ENCODE results near the gene CAPN9. TPM values are rescaled to one million over a fixed set of nuclear protein-coding genes. Genes with fewer than 3 reads are reported as not detected.

Gene CAPN9
- total RNA-seq, 6 experiments from 2014 or later, result not detected

DNA sequence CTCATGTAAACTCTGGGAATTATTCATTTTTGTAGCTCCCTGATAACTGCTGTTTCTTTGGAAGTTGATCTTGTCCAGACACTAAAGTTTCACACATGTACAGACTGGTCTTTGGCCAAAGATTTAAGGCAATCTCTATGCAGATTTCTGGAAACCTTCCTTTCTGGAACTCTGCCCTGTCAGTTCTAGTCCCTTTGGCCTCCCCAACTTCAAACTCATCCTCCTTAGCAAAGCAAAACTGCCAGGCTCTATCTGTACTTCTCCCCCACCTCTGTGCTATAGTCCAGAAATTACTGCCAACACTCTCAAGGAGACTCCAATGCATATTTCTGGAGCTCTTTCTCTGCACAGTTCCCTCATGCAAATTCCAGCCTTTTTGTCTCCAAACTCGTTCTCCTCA lies 84.6 kb downstream of the CAPN9 start:
- no peak for DNase-seq
- TF ChIP-seq, protein P1, sequence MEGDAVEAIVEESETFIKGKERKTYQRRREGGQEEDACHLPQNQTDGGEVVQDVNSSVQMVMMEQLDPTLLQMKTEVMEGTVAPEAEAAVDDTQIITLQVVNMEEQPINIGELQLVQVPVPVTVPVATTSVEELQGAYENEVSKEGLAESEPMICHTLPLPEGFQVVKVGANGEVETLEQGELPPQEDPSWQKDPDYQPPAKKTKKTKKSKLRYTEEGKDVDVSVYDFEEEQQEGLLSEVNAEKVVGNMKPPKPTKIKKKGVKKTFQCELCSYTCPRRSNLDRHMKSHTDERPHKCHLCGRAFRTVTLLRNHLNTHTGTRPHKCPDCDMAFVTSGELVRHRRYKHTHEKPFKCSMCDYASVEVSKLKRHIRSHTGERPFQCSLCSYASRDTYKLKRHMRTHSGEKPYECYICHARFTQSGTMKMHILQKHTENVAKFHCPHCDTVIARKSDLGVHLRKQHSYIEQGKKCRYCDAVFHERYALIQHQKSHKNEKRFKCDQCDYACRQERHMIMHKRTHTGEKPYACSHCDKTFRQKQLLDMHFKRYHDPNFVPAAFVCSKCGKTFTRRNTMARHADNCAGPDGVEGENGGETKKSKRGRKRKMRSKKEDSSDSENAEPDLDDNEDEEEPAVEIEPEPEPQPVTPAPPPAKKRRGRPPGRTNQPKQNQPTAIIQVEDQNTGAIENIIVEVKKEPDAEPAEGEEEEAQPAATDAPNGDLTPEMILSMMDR (IDR thresholded peaks at IDR 0.05), result no peak
- Mint-ChIP-seq H3K9me3 (no peaks in the 10 kb centered on the region), H3K4me1 (ENCODE audit: low read depth) (peaks cover 41% of the 10 kb centered on the region), H3K4me3 (no peak overlapping the region), H3K27ac (peak overlapping the region; percentile 24; the same call in 1 of the 2 replicates), H3K27me3 (ENCODE audit: insufficient read depth) (peaks cover 5% of the 10 kb centered on the region), H3K36me3 (ENCODE audit: low read depth) (peaks cover 5% of the 10 kb centered on the region; the same call in 1 of the 2 replicates)

DNA sequence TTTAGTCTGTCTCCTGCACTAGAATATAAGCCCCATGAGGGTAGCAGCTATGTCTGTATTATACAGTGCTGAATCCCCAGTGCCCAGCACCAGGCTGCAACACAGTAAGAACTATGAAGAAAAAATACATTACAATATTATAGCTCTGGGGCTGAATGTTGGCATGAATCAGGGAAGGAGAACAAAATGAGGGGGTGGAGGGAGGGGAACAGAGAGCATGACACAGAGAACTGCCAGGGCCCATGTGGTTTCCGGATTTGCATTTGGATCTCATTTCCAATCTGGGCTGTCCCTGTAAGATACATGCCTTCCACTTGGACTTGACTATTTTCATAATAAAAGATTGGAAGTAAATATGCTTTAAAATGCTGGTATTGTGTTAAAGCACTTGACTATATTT lies 85.3 kb downstream of the CAPN9 start:
- Mint-ChIP-seq H3K27me3 (ENCODE audit: insufficient read depth) (peaks cover 5% of the 10 kb centered on the region), H3K9me3 (no peaks in the 10 kb centered on the region), H3K4me1 (ENCODE audit: low read depth) (peaks cover 34% of the 10 kb centered on the region), H3K4me3 (no peak overlapping the region), H3K36me3 (ENCODE audit: low read depth) (peaks cover 6% of the 10 kb centered on the region; the same call in 1 of the 2 replicates), H3K27ac (no peak overlapping the region)
- no peak for DNase-seq
- TF ChIP-seq, protein P1 (IDR thresholded peaks at IDR 0.05), result no peak

DNA sequence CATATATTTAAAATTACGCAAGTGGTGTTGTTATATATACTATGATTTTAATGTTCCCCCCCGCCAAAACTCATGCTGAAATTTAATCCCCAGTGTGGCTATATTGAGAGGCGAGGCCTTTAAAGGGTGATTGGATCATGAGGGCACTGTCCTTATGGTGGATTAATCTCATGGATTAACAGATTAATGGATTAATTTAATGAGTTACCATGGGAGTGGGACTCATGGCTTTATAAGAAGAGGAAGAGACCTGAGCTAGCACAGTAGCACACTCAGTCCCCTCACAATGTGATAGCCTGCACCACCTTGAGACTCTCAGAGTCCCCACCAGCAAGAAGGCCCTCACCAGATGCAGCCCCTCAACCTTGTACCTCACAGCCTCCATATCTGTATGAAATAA lies 86.3 kb downstream of the CAPN9 start:
- Mint-ChIP-seq H3K4me1 (ENCODE audit: low read depth) (peaks cover 25% of the 10 kb centered on the region), H3K27me3 (ENCODE audit: insufficient read depth) (peaks cover 7% of the 10 kb centered on the region), H3K9me3 (no peaks in the 10 kb centered on the region), H3K27ac (no peak overlapping the region), H3K4me3 (no peak overlapping the region), H3K36me3 (ENCODE audit: low read depth) (peaks cover 15% of the 10 kb centered on the region)
- TF ChIP-seq, protein P1 (IDR thresholded peaks at IDR 0.05), result no peak
- no peak for DNase-seq

DNA sequence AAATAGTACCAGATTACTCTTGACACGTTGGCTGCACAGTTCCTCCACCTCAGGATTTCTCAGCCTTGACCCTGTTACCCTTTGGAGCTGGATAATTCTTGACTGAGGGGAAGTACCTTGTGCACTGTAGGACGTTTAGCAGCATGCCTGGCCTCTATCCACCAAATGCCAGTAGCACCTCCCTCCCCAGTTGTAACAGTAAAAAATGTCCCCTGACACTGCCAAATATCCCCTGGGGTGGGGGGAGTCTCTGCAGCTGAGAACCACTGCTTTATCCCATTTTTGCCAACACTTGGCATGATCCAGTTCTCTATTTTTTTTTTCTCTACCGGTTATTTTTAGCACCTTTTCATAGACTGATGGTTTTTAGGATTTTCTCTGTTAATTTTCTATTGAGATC lies 87.1 kb downstream of the CAPN9 start:
- TF ChIP-seq, protein P1 (IDR thresholded peaks at IDR 0.05), result no peak
- Mint-ChIP-seq H3K9me3 (no peaks in the 10 kb centered on the region), H3K4me3 (no peak overlapping the region), H3K27me3 (ENCODE audit: insufficient read depth) (peaks cover 7% of the 10 kb centered on the region), H3K27ac (no peak overlapping the region), H3K4me1 (ENCODE audit: low read depth) (peaks cover 25% of the 10 kb centered on the region), H3K36me3 (ENCODE audit: low read depth) (peaks cover 23% of the 10 kb centered on the region)
- DNase-seq, result no peak

DNA sequence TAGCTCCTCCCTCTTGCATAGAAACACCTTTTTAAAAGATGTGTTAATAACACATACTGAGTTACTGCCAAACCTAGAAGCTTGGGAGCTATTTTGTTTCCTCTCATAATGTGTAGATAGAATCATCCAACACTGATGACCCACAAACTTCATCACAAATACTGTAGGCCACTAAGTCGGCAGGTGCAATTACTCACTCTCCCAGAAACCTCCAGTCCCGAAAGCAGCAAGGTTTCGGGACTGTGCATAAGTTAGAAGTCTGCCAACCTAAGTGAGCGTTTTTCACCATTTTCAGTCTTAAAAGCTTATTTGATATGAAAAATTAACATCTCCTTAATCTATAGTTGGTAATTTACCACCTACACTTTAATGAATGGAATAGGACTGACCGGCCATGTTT lies 89.2 kb downstream of the CAPN9 start:
- no peak overlapping the region for H3K4me3 Mint-ChIP-seq
- H3K27me3 Mint-ChIP-seq (ENCODE audit: insufficient read depth), result peaks cover 7% of the 10 kb centered on the region
- peaks cover 39% of the 10 kb centered on the region for H3K36me3 Mint-ChIP-seq (ENCODE audit: low read depth)
- TF ChIP-seq, protein P1 (IDR thresholded peaks at IDR 0.05), result no peak
- no peak for DNase-seq
- no peak overlapping the region for H3K27ac Mint-ChIP-seq
- H3K9me3 Mint-ChIP-seq, result no peaks in the 10 kb centered on the region
- H3K4me1 Mint-ChIP-seq (ENCODE audit: low read depth), result peaks cover 25% of the 10 kb centered on the region

DNA sequence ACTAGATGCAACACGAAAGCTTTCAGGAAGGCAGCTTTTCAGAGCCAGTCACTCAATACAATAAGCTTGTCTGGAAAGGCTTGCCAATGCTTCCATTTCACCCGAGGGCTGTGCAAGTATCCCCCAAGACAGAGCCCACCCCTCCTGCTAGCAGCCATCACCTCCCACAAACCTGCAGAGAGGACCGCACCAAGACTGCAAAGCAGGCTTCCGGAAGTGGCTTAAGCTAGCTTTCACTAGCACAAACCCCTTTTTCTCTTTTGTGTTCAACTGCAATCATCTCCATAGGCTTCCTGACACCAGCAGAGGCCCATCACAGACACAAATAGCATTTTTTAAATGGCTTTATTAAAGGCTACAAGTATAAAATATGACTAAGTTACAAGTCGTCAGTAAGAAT lies 89.6 kb downstream of the CAPN9 start:
- H3K36me3 Mint-ChIP-seq (ENCODE audit: low read depth), result peaks cover 44% of the 10 kb centered on the region

More for the DNA sequence above, 89.6 kb downstream of the CAPN9 start:
- no peak overlapping the region for H3K4me3 Mint-ChIP-seq
- DNase-seq, result no peak
- peaks cover 21% of the 10 kb centered on the region for H3K4me1 Mint-ChIP-seq (ENCODE audit: low read depth)
- TF ChIP-seq, protein P1 (IDR thresholded peaks at IDR 0.05), result no peak
- peaks cover 7% of the 10 kb centered on the region for H3K27me3 Mint-ChIP-seq (ENCODE audit: insufficient read depth)
- no peaks in the 10 kb centered on the region for H3K9me3 Mint-ChIP-seq
- no peak overlapping the region for H3K27ac Mint-ChIP-seq

Measured in HFFc6 (cell line).